ES-I3 (cell line): ENCODE measurements around the gene LCN10.

Experiments
- H3K36me3 ChIP-seq: 2 replicates; pipeline ENCODE4 v1.6.1; 2013; ENCODE audit warnings: mild to moderate bottlenecking, low read length, control low read depth, moderate library complexity; ENCODE audit not compliant: insufficient read depth
- H3K4me1 ChIP-seq: 2 replicates; pipeline ENCODE4 v1.6.1; 2013; ENCODE audit warnings: mild to moderate bottlenecking, control low read depth, low read length; ENCODE audit not compliant: insufficient read depth
- H3K9ac ChIP-seq: 2 replicates; pipeline ENCODE4 v1.6.1; 2013; ENCODE audit warnings: low read depth, mild to moderate bottlenecking, low read length, moderate library complexity
- H3K9me3 ChIP-seq: 2 replicates; pipeline ENCODE4 v1.6.1; 2013; ENCODE audit warnings: mild to moderate bottlenecking, low read length, moderate library complexity; ENCODE audit not compliant: control insufficient read depth, insufficient read depth

LCN10 gene

GRCh38 chr9:136741883-136742571, 713 bp downstream of the LCN10 start:
- no peaks in the 10 kb centered on the region for H3K4me1 ChIP-seq
- H3K36me3 ChIP-seq: no peaks in the 10 kb centered on the region
- H3K9ac ChIP-seq: no peak overlapping the region
- H3K9me3 ChIP-seq: no peaks in the 10 kb centered on the region

DNA sequence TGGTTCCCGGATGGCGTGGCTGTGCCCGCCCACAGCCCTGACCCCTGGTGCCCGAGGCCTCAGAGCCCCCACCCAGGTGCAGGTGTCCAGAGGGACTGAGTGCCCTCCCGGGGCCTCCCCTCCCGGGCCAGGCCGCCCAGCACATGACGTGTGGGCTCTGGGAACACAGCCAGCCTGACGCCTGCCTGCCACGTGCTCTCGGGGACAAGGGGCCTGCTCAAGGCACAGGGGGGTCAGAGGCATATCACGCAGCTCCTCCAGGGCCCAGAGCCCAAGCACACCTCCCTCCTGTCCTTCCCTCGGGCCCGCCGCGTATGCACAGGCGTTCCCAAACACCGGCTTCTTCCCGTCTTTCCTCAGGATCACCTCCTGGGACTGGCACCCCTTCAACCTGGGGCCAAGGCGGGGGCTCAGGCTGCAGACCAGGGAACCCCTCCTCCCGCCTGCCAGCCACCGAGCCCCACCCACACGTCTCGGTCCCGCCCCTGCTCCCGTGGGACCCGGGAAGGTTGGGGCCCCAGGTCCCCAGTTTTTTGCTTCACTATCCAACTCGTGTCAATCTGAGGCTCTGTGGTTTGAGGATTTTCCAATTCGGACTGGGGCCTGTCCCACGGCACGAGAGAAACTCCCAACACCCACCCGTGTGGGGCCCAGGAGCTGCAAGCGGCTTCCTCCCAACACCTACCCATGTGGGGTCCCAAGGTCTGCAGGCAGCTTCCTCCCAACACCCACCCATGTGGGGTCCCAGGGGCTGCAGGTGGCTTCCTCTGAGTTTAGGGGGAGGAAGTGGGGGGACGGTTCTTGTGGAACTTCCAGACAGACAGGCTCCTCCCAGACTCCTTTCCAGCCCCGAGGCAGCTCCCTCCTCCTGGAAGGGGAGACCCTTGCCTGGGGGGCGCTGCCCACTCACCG, 1.5 kb downstream of the LCN10 start:
- H3K4me1 ChIP-seq: no peaks in the 10 kb centered on the region
- no peaks in the 10 kb centered on the region for H3K9me3 ChIP-seq
- H3K9ac ChIP-seq: no peak overlapping the region
- H3K36me3 ChIP-seq: no peaks in the 10 kb centered on the region

GRCh38 chr9:136740491-136740890, 2.2 kb downstream of the LCN10 start:
- no peaks in the 10 kb centered on the region for H3K9me3 ChIP-seq
- no peaks in the 10 kb centered on the region for H3K36me3 ChIP-seq
- H3K9ac ChIP-seq: no peak overlapping the region
- H3K4me1 ChIP-seq: no peaks in the 10 kb centered on the region

GRCh38 chr9:136740069-136740468, 2.7 kb downstream of the LCN10 start:
- H3K4me1 ChIP-seq: no peaks in the 10 kb centered on the region
- H3K9ac ChIP-seq: no peak overlapping the region
- no peaks in the 10 kb centered on the region for H3K36me3 ChIP-seq
- H3K9me3 ChIP-seq: no peaks in the 10 kb centered on the region

DNA sequence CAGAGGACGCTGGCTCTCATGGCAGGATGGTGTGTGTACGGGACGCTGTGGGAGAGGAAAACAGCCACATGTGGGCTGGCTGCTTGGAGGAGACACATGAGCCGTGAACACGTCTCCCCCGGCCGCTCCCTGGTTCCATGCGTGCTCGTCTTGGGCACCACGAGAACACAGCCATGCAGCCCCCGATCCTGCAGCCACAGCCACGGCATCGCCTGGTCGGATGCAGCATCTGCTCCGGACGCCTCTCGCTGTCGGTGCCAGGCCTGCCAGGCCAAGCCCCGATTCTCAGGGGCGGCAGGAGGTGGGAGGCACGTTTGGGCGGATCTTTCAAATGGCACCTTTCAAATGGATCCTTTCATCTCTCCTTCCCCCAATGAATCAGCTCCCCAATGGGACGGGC, 3.2 kb downstream of the LCN10 start:
- Histone ChIP-seq H3K36me3 (no peaks in the 10 kb centered on the region), H3K9me3 (no peaks in the 10 kb centered on the region), H3K4me1 (no peaks in the 10 kb centered on the region), H3K9ac (no peak overlapping the region)

DNA sequence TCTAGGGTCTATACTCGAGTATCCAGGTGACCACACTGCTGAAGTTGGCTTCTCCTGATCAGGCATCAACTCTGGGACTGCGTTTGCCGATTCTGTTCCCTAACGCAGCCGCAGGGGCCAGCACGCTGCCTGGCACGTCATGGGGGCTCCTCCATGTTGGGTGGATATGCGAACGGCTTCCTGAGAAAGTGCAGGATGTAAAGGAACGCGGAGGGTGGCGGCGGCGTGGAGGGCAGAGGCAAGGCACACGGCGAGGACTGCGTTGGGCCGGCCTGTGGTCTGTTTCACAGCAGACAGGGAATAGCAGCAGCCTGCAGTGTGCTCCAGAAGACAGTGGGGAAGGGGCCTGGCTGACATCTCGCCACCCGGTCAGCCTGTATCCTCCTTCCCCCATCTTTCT, 3.8 kb downstream of the LCN10 start:
- Histone ChIP-seq H3K9ac (no peak overlapping the region), H3K9me3 (no peaks in the 10 kb centered on the region), H3K4me1 (no peaks in the 10 kb centered on the region), H3K36me3 (no peaks in the 10 kb centered on the region)

DNA sequence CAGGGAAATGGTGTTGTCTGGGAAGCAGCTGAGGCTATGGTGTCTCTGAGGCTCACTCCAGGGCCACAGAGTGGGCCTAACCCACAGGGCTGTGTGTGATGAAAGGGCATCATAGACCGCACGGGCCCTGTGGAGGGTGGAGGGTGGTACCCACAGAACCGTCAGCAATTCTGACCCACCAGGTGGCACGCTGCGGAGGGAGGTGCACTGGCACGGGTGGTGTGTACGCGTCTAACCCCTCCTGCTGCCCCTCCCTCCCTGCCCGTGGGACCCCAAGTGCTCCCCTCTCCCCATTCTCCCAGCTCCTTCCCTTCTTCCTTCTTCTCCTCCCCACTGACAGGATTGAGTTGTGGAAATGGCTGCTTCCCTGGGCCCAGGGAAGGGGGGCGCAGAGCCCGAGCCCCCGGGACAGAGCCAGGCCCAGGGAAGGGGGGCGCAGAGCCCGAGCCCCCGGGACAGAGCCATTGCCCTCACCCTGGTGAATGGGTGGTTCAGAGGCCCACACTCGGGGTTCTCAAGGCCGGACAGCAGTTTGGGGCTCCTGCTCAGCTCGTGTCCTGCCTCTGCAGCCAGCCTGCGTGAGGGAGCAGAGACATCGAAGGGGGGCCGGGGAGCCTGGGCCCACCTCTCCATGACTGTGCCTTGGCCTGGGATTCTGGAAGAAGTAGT, 6.8 kb downstream of the LCN10 start:
- Histone ChIP-seq H3K9ac (no peak overlapping the region), H3K9me3 (no peaks in the 10 kb centered on the region), H3K36me3 (no peaks in the 10 kb centered on the region), H3K4me1 (no peaks in the 10 kb centered on the region; the same call in 1 of the 2 replicates)

DNA sequence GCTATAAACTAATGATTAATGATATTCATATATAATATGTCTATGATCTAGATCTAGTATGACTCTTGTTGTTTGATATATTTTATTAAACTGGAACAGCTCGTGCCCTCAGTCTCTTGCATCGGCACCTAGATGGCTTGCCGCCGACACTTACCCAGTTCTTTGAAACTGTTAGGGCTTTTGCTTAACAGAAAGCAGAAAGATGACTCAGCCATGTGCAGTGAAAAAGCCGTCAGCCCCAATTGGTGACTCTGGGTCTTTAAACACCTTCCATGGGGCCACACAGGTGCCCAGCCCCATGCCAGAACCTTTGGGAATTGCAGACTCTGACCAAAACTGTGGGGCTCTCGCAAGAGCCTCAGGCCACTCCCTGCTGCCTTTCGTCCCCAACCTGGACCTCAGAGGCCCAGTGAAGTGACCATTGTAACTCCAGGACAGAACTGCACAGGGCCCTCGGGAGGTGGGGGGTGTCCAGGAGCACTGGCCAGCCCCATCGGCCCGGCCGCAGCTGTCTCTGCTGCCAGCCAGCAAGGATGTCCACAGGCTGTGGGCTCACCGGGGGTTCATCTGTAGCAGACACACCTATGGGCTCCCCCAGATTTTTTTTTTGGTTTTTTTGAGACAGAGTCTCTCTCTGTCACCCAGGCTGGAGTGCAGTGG, 7.8 kb downstream of the LCN10 start:
- Histone ChIP-seq H3K36me3 (no peaks in the 10 kb centered on the region), H3K9ac (no peak overlapping the region), H3K9me3 (no peaks in the 10 kb centered on the region), H3K4me1 (no peaks in the 10 kb centered on the region; the same call in 1 of the 2 replicates)

GRCh38 chr9:136733611-136734010, 9.1 kb downstream of the LCN10 start:
- no peaks in the 10 kb centered on the region for H3K9me3 ChIP-seq
- no peaks in the 10 kb centered on the region for H3K36me3 ChIP-seq
- no peak overlapping the region for H3K9ac ChIP-seq
- H3K4me1 ChIP-seq: no peaks in the 10 kb centered on the region; the same call in 1 of the 2 replicates

DNA sequence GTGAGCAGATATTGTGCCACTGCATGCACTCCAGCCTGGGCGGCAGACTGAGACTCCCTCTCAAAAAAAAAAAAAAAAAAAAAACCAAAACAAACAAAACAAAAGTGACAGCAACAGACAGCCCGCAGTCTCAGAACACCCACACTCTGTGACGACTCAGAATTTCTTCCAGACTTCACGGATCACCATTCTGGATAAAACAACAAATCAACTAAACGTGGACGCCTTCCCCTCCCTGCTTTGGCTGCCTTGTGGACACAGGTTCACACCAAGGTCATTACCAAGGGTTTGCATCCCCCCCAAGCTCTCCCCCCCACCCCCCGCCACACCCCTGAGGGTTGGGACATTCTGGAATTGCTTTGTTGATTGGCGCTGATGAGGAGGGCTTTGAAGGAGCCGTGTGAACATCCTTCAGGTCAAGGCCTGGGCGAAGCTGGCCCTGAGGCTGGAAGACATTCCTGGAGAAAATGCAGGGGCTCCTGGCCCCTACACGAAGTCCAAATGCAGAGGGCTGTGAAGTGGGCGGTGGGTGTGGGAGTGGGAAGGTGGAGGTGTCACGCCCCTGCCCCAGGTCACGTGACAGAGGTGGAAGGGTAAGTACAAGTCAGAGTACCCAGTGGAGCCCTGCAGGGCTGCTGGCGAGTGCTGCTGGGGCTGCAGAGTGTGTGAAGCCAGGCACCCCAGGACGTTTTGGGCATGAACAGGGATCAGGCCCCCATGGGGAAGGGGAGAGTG, 10.1 kb downstream of the LCN10 start:
- Histone ChIP-seq H3K4me1 (no peaks in the 10 kb centered on the region; the same call in 1 of the 2 replicates), H3K36me3 (no peaks in the 10 kb centered on the region), H3K9me3 (no peaks in the 10 kb centered on the region), H3K9ac (no peak overlapping the region)

GRCh38 chr9:136729926-136730325, 12.8 kb downstream of the LCN10 start:
- H3K9me3 ChIP-seq: no peaks in the 10 kb centered on the region
- H3K36me3 ChIP-seq: peaks cover 8% of the 10 kb centered on the region
- H3K9ac ChIP-seq: no peak overlapping the region
- H3K4me1 ChIP-seq: peaks cover 4% of the 10 kb centered on the region; the same call in 1 of the 2 replicates

DNA sequence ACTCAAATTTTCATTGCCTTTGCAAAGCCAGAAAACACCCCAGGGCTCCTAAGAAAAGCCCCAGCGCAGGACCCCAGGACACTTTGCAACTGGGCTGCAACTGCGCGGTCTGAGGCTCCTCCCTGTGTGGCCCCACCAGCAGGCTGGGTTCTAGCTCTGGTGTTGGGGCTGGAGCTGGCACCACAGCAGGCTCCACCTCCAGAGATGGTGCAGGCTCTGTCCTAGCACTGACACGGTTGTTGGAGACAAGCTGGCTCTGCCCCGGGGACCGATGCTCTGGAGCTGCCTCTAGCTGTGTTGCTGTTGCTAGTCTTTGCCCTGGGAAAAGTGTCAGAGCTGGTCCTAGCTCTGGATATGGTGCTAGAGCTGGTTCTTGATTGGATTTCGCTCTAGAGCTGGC, 13.6 kb downstream of the LCN10 start:
- peak overlapping the region; percentile 87 for H3K9ac ChIP-seq
- no peaks in the 10 kb centered on the region for H3K9me3 ChIP-seq
- peaks cover 4% of the 10 kb centered on the region; the same call in 1 of the 2 replicates for H3K4me1 ChIP-seq
- H3K36me3 ChIP-seq: peaks cover 12% of the 10 kb centered on the region

- Histone ChIP-seq H3K36me3 (peaks cover 17% of the 10 kb centered on the region), H3K9me3 (no peaks in the 10 kb centered on the region), H3K9ac (peak overlapping the region; percentile 87), H3K4me1 (peaks cover 4% of the 10 kb centered on the region; the same call in 1 of the 2 replicates)
Measured at GRCh38 chr9:136728548-136729123, 14.1 kb downstream of the LCN10 start.
